Ishikawa (cell line): Measurements from ENCODE around the gene PAH.

Experiments
- CEBPB ChIP-seq: IDR thresholded peaks from 2 replicates; pipeline ENCODE4 v1.6.1; 2012
- MAX ChIP-seq: IDR thresholded peaks from 2 replicates; pipeline ENCODE4 v1.6.1; 2012
- NFIC ChIP-seq: IDR thresholded peaks from 2 replicates; pipeline ENCODE4 v1.6.1; 2012
- TAF1 ChIP-seq: IDR thresholded peaks from 2 replicates; pipeline ENCODE4 v1.6.1; 2012; ENCODE audit warnings: low read depth, mild to moderate bottlenecking
- TCF12 ChIP-seq: IDR thresholded peaks from 2 replicates; pipeline ENCODE4 v1.6.1; 2012; ENCODE audit warnings: low read depth
- YY1 ChIP-seq: IDR thresholded peaks from 2 replicates; pipeline ENCODE4 v1.6.1; 2012; ENCODE audit warnings: low read depth

DNA sequence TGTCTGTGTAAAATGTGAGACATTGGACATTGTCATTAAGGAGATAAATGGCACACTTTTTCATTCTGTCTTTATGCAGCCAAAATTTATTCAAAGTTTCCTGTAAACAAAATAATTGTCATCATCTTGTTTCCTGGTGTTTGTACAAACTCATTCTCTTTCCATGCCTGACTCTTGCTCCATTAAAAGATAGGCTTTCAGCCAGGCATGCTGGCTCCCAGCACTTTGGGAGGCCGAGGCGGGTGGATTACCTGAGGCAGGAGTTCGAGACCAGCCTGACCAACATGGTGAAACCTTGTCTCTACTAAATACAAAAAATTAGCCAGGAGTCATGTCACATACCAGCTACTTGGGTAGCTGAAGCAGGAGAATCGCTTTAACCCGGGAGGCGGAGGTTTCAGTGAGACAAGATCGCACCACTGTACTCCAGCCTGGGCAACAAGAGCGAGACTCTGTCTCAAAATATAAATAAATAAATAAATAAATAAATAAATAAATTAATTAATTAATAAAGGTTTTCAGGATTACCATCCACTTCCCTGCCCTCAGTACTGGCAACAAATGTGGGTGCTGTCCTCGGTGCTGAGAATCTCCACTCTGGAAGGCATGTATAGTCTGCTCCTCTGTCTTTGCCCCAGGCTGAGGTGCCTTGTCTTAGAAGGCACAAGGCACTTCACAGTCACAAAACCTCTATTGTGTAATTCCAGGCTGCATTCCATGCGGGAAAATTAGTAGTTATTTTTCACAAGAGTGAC, 83.2 kb downstream of the PAH start:
- no peak for TF ChIP-seq TAF1
- no peak for TF ChIP-seq TCF12
- TF ChIP-seq YY1 = no peak
- TF ChIP-seq NFIC = no peak
- no peak for TF ChIP-seq MAX
- no peak for TF ChIP-seq CEBPB
